HG03521 (cell line): Measurements from ENCODE around the gene DUSP19.
"Not testable (repeated sequence)": the region's sequence is repeated elsewhere in the genome, so short reads cannot be mapped to it uniquely, and the experiment has no call there.

ENCODE experiments used
- ATAC-seq: cut with Tn5 transposase; IDR thresholded peaks from one replicate; pipeline ENCODE4 v1.9.1; 2021; ENCODE audit warnings: mild to moderate bottlenecking, moderate library complexity; ENCODE audit not compliant: unreplicated experiment

Gene DUSP19, protein sequence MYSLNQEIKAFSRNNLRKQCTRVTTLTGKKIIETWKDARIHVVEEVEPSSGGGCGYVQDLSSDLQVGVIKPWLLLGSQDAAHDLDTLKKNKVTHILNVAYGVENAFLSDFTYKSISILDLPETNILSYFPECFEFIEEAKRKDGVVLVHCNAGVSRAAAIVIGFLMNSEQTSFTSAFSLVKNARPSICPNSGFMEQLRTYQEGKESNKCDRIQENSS

DNA sequence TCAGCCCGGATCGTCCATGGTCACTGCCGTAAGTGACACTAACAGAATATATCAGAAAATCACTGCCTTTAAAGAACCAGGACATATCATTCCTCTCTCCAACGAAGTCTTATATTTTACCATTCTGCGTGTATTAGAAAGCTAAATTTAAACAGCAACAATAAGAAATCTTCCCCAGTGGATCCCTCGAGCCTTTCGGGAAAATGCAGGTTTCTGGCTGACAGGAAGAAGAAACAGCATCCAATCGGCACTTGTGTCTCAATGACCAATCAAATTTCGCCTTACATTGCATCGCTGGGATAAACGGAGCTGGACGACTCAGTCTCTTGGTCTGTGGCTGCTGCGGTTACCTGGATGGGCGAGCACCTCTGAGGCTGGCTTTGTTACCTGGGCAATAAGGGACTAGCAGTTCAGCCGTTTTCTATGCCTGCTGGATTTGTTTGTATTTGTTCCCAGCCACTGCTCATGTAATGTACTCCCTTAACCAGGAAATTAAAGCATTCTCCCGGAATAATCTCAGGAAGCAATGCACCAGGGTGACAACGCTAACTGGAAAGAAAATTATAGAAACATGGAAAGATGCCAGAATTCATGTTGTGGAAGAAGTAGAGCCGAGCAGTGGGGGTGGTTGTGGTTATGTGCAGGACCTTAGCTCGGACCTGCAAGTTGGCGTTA, at the start of gene DUSP19:
DUSP19 (plus strand) TSS at position 284 of the 675 bp plus-strand sequence; CDS start at position 471, 187 bp downstream.
- ATAC-seq, result peak; percentile 87

DNA sequence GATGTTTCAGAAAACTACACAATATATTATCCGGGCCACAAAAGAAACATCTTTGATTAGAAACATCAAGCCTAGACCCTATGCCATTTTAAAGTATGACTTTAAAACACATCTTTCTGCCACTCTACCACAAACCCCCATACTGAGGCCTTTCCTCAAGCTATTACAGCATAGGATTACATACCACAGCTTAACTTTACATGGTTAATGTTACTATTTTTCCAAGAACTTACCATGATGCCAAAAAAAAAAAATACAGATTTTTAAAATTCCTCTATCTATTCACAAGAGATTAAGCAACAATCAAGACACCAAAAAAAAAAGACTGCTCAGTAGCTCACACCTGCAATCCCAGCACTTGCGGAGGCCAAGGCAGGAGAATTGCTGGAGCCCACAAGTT, 49.3 kb upstream of the DUSP19 start:
- no peak for ATAC-seq

DNA sequence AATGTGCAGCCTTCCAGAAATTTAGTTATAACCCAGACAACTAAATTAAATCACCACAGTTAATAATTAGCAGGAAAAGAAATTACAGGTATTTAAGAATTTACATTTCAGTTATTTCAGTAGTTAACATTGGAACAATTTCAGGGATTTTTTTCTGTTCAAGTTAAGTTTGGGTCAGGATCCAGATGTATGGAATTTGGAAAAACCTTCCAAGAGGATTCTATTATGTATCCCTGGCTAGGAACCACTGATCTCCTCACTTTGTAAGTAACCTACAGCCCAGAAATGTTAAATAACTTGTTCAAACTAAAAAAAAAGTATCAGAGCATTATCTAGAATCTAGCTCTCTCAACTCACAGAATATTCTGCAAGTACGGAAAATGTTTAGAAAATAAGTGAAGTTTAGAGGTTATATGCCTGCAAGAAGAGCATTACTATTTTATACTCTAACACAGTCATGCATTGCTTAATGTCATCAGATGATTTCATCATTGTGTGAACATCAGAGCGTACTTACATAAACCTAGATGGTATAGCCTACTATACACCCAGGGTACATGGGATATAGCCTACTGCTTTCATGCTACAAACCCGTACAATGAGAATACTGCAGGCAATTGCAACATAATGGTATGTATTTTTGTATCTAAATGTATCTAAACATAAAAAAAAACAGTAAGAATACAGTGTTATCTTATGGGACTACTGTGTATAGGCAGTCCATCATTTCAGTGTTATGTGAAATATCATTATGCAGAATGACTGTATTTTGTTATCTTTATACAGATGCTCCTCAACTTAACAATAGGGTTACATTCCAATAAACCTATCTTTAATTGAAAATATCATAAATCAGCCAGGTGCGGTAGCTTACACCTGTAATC, 46.4 kb upstream of the DUSP19 start:
- ATAC-seq, result no peak

DNA sequence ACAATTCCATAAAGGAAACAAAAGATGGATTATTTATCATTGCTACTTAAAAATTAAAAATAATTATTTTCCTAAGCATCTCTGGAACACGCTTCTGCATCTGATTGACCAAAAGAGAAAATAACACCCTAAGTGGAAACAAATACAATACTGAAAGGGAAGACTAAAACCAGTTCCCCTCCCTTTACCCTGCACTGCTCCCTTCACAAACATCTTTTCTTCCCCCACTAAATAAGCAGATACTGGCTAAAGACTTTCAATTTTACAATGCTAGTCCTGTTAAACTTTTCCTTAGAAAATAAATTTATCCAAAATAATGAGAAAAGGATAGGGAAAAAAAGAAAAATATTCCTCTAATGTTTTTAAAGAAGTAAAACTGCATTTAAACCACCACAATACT, 44.6 kb upstream of the DUSP19 start:
- no peak for ATAC-seq

DNA sequence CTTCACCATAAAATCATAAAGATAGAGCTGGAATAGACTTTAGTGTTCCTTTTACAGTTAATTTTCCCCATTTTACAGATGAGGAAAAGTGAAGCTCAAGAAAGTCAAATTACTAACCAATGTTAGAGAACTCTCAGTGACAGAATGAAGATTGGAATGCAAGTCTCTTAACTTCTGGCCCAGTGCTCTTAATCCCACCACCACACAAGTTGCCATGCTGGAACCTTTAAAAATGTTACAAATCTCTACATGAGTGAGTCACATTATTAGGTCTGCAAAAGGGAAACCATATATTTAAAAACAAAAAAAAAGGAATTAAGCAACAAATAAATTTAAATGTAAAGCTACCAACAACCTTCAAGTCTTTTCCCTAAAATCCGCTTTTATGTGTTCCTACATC, 43.7 kb upstream of the DUSP19 start:
- ATAC-seq, result no peak

DNA sequence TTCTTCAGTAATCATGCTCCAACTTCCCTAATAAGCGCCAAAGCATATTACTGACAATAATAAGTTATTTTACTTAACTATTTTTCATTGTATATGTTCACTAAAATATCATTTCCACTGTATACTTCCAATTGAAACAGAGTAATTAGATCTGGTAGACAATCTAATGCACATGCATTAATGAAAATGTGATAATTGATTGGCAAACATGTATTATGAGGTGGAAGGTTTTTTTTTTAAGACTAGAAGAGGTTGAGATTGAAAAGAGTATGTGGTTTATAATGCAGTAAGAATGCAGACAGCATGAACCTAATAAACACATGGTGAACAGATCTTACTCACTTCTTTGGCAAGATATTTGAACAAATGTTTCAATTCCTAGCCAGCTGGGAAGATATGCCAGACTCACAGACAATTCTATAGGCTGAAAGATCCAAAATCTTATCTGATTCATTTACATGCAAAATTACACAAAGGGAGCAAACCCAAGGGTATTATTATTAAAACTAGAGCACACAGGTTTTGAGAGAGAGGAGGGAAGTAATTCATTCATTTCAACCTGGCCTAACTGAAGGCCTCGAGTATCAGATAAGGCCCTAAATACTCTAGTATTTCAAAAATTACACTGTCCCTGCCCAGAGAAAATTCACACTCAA, 43.1 kb upstream of the DUSP19 start:
- ATAC-seq, result no peak

DNA sequence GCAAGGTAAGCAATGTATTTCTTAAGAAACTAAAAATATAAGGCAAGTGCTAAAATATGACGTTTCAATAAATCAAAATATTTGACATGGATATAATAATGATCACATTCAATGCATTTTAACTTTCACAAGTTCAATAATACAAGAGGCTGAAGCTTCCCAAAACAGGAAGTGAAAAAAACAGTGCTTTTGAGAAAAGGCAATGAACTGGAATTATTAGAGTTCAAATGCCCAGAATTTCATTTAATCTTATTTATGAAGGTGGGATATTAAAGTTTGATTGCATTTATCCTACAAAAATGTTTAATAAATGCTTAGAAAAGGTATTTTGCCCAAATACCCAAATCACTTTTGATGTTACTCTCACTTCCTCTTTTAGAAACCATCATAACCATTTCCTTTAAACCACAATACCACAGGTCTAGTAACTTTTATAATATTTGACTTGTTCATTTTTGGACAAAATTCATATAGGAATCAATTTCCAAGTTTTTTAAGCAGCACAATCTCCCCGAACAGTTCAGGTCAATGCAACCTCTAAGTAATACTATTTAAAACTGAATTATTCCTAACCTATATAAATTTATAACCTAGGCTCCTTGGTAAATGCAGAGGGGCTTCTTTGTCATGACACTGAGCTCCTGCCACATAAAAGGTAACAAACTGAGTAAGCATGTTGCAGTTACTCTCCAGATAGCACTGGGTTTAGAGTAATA, 42.4 kb upstream of the DUSP19 start:
- peak; percentile 31 for ATAC-seq

DNA sequence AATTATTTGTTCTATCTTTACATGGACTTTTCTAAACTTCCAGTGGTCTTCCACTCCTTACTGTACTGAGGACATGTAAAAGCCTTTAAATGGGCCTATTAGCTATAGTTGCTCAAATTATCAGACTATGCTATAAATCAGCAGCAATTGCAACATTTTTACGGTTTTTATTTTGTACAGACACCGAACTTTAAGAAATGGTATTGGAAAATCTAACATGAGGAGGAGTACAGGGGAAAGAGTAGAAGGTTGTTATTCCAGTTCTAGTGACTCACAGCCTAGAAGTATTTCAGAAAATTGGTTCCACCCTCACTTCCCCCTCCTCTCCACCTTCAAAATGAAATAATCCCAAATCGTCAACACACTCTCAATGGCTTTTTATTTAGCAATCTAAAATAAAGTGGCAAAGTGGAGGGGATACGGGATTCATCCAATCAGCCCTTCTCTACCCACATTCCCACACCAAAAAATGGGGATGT, 41.4 kb upstream of the DUSP19 start:
- ATAC-seq, result no peak

DNA sequence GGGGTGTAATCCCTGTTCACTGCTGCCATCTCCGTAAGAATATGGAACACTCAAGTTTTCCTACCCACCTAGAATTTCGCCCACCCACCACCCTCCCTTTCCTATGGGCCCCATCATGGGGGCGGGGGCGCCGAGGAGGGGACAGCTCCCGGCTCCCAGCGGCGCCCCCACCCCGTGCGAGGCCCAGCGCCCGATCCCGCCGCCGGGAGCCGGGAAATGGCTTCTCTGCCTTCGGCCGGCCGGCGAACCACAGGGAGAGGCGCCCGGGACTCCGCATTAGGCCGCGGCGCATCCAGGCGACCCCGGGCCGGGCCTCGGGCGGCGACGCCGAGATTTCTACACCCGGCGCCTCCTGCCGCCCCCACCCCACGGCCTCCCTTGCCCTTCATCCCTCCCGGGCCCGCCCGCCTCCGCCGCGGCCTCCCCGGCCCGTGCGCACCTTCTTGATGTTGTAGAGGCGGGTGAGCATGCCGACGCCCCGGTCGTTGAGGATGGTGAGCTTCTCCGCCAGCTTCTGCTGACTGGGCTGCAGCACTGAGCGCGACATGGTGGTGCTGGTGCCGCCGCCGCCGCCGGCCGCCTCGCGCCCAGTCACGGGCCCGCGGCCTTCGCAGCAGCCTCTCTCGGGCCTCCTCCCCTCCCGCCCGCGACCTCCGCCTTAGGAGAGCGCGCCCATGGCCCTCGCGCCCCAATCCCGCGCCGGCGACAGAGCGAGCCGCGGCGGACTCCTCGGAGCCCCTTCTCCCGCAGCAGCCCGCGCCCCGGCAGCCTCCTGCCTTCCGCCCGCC, 40.8 kb upstream of the DUSP19 start:
- ATAC-seq, result peak; percentile 45

DNA sequence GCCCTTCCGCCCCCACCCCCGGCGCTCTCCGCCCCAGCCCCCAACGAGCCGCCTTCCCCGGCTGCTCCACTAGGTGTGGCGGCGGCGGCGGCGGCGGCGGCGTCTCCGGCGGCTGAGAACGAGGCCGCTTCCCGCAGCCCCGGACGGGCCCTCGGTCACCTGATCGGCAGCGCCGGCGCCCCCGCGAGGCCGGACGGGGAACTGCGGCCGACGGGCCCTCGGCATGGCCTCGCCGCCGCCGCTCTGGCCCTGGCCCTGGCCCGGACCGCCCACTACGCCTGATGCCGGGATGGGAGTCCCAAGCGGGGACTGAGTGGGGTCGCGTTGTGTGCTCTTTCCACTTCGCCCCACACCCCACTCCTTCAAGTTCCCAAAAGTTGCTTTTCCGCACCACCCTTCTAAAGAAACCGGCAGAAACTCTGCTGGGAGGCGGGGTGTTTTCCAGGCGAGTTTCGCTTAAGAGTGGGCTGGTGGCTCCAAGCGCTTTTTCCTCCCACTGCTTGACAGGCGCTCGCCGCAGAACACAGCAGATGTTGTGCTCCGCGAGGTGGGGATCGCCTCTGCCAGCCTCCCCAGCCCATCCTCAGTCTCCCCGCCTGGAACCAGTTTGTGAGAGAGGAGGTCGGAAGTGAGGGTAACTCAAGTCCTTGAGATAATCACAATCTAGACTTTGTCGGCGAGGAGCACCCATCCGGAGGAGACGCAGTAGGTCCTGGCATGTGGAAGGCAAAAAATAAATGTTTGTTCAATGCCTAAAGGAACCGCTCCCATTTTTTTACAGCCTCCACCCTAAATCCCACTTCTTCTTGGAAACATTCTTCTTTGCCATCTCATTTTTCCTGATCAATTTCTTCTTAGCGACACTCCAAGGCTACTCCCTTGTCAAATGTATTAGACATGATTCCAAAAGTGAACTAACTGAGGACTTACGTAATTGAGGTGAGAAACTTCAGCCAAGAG, 39.9 kb upstream of the DUSP19 start, which contains the start of gene NCKAP1:
NCKAP1 (minus strand) TSS at position 117 of the 960 bp plus-strand sequence. CDS start 358 bp downstream, outside the sequence.
- ATAC-seq, result peak; percentile 80

DNA sequence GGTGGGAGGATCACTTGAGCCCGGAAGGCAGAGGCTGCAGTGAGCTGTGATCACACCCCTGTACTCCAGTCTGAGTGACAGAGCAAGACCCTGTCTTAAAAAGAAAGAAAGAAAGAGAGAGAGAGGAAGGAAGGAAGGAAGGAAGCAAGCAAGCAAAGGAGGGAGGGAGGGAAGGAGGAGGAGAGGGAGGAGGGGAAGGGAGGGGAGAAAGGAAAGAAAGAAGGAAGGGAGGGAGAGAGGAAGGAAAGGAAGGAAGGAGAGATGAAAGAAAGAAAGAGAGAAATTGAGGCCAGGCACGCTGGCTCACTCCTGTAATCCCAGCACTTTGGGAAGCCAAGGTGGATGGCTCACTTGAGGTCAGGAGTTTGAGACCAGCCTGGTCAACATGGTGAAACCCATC, 37.9 kb upstream of the DUSP19 start:
- ATAC-seq, result no peak

DNA sequence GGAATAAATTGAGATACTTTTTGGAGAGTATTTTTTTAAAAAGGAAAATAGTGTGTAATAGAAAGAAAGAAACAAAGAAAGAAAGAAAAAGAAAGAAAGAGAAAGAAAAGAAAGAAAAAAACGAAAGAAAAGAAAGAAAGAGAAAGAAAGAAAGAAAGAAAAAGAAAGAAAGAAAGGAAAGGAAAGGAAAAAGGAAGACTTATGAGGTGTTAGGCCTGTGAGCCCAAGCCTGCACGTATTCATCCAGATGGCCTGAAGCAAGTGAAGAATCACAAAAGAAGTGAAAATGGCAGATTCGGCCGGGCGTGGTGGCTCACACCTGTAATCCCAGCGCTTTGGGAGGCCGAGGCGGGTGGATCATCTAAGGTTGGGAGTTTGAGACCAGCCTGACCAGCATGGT, 35.0 kb upstream of the DUSP19 start:
- not testable (repeated sequence) for ATAC-seq

DNA sequence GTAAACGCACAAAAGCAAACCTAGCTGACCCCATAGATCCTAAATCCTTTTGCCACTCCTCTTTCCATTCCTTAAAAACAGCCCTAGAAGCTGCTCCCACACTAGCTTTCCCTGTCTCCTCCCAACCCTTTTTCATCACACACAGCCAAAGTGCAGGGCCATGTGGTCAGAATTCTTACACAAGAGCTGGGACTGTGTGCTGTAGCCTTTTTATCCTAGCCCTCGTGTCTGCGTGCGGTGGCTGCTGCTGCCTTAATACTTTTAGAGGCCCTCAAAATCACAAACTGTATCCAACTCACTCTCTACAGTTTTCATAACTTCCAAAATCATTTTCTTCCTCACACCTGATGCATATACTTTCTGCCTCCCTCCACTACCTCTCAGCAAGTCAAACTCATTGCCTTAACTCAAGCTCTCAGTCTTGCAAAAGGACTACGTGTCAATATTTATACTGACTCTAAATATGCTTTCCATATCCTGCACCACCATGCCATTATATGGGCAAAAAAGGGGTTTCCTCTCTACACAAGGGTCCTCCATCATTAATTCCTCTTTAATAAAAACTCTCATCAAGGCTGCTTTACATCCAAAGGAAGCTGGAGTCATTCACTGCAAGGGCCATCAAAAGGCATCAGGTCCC, 30.9 kb upstream of the DUSP19 start:
- ATAC-seq, result not testable (repeated sequence)

DNA sequence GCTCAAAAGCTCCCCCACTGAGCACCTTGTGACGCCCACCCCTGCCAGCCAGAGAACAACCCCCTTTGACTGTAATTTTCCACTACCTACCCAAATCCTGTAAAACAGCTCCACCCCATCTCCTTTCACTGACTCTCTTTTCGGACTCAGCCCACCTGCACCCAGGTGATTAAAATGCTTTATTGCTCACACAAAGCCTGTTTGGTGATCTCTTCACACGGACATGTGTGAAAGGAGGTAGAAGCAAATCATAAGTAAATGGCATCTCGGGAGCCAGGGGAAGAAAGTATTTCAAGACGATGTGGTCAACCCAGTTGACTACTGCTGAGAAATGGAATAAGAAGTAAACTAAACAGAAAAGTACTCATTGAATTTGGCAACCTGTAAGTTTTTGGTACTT, 29.1 kb upstream of the DUSP19 start:
- ATAC-seq, result no peak

DNA sequence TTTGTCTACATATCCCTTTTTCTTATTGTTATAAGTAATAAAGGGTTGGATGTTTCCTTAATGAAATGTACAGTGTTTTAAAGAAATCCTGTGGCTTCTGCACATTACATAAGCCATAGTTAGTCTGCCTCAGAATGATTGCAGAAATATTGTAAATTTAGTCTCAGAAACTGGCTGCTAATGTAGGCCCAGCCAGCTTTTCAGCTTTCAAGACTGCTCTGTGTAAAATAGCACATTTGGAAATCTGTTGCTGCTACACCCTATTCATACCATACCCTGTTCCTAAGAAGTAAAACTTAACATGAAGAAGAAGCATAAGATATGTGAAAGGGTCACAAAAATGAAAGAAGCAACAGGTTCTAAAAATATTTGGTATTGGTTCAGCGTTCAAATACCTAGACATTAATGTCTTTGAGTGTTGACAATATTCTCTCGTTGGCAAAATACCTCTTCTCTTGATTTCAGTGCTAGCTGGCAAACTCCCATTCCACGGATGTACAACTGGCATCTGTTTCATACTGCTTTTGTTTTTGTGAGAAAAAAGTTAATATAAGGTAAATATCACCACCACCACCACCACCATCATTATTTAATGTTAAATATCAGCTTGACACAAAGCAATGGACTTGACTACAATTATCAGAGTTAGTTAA, 21.1 kb upstream of the DUSP19 start:
- peak; percentile 32 for ATAC-seq

DNA sequence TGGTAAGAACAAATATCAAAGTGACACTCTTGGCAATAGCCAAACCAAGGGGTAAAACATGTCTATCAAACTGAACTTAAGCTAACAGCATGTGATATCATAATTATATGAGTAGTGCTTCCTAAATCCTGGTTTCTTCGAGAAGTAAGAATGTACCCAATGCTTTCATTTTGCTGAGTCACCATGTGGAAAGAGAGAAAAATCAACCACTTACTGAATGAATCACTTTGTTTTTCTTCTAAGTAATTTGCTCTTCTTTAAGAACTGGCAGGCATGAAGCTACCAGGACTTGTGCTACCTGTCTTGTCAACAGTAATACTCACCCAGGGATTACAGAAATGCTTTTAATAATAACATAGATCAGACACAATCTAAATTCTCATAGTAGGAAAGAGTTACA, 19.0 kb upstream of the DUSP19 start:
- no peak for ATAC-seq

DNA sequence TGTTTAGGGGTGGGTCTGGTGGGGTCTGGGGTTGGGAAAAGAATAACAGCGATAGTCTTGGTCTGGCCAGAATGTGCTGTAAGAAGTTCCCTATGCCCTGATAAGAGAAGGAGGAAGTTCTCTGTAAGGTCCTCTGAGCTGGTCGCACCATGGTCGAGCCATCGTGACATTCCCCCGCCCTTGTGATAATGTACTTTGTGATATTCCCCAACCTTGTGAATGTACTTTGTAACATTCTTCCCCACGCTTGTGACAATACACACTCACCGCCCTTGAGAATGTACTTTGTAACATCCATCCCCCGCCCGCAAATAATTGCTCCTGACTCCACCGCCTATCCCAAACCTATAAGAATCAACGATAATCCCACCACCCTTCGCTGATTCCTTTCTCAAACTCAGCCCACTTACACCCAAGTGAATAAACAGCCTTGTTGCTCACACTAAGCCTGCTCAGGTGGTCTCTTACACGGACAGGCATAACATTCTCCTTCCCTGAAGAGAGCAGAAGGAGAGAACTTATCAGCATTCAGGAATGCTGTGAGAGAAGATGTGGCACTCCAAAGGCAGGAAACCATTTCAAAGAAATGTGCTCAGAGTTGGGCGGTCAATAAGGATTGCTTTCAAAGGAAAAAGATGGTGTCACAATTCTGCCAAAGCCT, 17.8 kb upstream of the DUSP19 start:
- no peak for ATAC-seq
